ENCODE measurements around the gene FAM193A. TPM values are rescaled to one million over a fixed set of nuclear protein-coding genes. Genes with fewer than 3 reads are reported as not detected.
A peak's percentile ranks its signal among the peaks of the same experiment; 100 is the strongest.

Gene FAM193A, protein sequence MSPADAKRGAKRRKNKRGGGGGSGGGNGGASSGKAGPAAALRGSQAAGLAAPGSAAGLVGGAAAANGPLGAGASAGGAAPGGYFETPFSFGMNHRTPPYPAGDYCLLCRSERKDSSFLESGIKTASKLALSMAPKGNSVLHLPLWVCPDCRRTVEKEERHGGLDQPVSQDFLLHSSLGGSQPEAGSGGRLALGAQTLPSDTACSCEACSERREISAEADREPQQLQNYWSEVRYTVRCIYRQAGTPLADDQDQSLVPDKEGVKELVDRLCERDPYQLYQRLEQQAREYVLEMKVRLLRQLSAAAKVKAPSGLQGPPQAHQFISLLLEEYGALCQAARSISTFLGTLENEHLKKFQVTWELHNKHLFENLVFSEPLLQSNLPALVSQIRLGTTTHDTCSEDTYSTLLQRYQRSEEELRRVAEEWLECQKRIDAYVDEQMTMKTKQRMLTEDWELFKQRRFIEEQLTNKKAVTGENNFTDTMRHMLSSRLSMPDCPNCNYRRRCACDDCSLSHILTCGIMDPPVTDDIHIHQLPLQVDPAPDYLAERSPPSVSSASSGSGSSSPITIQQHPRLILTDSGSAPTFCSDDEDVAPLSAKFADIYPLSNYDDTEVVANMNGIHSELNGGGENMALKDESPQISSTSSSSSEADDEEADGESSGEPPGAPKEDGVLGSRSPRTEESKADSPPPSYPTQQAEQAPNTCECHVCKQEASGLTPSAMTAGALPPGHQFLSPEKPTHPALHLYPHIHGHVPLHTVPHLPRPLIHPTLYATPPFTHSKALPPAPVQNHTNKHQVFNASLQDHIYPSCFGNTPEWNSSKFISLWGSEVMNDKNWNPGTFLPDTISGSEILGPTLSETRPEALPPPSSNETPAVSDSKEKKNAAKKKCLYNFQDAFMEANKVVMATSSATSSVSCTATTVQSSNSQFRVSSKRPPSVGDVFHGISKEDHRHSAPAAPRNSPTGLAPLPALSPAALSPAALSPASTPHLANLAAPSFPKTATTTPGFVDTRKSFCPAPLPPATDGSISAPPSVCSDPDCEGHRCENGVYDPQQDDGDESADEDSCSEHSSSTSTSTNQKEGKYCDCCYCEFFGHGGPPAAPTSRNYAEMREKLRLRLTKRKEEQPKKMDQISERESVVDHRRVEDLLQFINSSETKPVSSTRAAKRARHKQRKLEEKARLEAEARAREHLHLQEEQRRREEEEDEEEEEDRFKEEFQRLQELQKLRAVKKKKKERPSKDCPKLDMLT (N-terminal part only)
- 10 to 100 TPM in 1 of 2 donors, 1 to 10 TPM in 1; 5.8 to 10.2 TPM for polyA plus RNA-seq

DNA sequence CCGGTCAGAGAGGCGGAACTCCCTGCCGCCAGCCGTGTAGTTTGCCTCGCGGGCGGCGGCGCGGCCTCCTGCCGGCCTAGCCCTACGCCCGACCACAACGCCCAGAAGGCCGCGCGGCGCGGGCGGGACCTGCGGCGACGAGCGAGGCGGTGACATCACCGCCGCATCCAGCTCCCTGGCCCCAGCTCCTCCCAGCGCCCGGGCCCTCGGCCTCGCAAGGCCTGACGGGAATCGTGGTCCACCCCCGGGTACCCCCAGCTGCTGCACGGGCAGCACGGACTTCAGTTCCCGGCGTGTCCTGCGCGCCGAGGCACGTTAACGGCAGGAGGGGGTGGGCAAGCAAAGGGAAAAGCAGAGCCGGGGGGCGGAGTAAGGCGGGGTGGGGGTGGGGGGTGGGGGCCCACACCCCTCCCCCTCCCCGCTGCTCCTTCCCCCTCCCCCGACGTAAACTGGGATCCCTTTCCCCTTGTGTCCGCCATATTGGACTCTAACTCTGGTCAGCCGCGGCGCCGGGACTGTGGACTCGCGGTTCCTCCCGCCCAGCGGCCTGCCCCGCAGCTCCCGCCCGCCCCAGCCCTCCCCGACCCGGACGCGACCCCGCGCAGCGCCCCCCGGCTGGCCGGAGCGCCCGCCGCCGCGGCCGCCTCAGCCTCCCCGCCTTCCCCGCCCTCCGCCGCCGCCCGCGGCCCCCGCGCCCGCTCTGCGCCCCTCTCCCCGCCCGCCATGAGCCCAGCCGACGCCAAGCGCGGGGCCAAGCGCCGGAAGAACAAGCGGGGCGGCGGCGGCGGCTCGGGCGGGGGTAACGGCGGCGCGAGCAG is at the start of gene FAM193A:
TSS of gene FAM193A (plus strand) at position 455 of the 818 bp plus-strand sequence. CDS start at position 724, 269 bp downstream.
- H3K27me3 ChIP-seq (ENCODE audit: control insufficient read depth in 1 of 2, insufficient read depth in 2 of 2, low read length in 2 of 2) = no peaks in the 10 kb centered on the region
- H3K36me3 ChIP-seq (ENCODE audit: control insufficient read depth in 2 of 2, insufficient read depth in 2 of 2, low read length in 1 of 2) = no peaks in the 10 kb centered on the region
- H3K9me3 ChIP-seq (ENCODE audit: control insufficient read depth in 2 of 2, insufficient read depth in 1 of 2, low read depth in 1 of 2, low read length in 1 of 2) = no peaks in the 10 kb centered on the region
- peaks cover 0 to 7% of the 10 kb centered on the region in 2 donors for H3K4me1 ChIP-seq (ENCODE audit: control insufficient read depth in 2 of 2, insufficient read depth in 2 of 2, low read length in 1 of 2)
- WGBS, 2 donors = 0% methylated on average over 34 to 104 of the region's 106 CpGs
- H3K4me3 ChIP-seq (ENCODE audit: low read depth in 1 of 2, low read length in 2 of 2) = peak within 1 kb of the TSS; percentile 82 to 99
- H3K27ac ChIP-seq (ENCODE audit: low read depth in 2 of 2, low read length in 1 of 2) = peak within 1 kb of the TSS; percentile 88 to 99

DNA sequence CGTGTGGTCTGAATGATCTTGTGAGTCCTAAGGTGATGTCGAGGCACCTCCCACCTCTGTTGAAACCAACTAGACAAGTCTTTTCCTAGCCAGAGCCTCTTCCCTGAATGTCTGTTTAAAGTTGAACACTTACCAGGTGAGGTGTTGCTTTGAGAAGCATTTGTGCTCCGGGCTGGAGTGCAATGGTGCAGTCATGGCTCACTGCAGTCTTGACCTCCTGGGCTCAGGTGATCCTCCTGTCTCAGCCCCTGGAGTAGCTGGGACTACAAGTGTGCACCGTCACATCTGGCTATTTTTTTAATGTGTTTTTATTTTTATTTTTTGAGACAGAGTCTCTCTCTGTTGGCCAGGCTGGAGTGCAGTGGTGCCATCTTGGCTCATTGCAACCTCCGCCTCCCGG is 49.5 kb upstream of the FAM193A start:
- 83 to 93% methylated on average over 6 of the region's 6 CpGs for WGBS, 2 donors
- Histone ChIP-seq H3K4me3 (ENCODE audit: low read depth in 1 of 2, low read length in 2 of 2) (no peak overlapping the region), H3K9me3 (ENCODE audit: control insufficient read depth in 2 of 2, insufficient read depth in 1 of 2, low read depth in 1 of 2, low read length in 1 of 2) (no peaks in the 10 kb centered on the region), H3K36me3 (ENCODE audit: control insufficient read depth in 2 of 2, insufficient read depth in 2 of 2, low read length in 1 of 2) (peaks cover 0 to 5% of the 10 kb centered on the region in 2 donors), H3K27me3 (ENCODE audit: control insufficient read depth in 1 of 2, insufficient read depth in 2 of 2, low read length in 2 of 2) (no peaks in the 10 kb centered on the region), H3K4me1 (ENCODE audit: control insufficient read depth in 2 of 2, insufficient read depth in 2 of 2, low read length in 1 of 2) (peaks cover 10 to 12% of the 10 kb centered on the region in 2 donors), H3K27ac (ENCODE audit: low read depth in 2 of 2, low read length in 1 of 2) (no peak overlapping the region)

DNA sequence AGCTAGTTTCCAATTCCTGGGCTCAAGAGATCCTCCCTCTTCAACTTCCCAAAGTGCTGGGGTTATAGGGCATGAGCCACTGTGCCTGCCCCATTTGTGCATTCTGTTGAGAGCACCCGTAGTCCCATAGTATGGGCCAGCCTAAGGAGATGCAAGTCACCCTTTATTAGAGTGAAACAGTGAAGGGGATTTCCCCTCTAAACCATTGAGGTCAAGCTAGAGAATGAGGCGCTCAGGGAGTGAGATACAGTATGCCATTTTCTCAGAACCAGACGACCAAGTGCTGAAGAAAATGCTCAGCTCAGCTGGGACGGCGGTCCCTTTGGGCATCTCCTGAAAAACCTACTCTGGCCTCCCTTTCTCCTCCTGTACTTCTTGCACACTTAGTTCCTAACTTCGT is 48.8 kb upstream of the FAM193A start:
- no peak overlapping the region for H3K4me3 ChIP-seq (ENCODE audit: low read depth in 1 of 2, low read length in 2 of 2)
- 74 to 80% methylated on average over 6 of the region's 6 CpGs for WGBS, 2 donors

DNA sequence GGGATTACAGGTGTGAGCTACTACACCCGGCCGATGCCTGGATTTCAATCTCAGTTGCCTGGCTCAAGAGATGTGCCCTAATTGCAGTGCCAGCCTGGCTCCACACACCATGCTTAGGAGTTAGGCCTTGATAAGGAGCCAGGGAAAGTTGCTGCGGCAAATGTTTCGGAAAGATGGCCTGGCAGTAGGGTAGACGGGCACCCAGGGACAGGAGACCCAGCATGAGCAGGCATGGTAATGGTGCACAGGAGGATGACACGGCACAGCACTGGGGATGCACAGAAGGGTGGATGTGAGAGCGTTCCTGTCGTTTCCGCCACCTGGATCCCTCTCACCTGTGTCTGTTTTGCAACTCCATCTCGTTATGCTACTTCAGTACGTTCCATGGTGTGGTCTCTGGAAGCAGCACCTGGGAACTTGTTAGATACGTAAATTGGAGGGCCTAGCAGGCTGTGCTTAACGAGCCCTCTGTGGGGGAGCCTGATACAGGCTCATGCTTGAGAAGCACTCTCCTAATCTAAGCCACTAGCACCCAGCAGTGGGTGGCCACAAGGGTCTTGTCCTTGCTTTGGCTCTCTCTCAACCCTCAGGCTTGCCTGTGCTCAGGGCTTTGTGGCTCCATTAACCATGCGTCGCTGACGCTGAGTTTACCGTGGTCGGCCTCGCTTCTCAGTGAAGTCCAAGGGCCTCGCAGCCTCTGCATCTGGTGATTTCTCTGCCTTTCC is 47.2 kb upstream of the FAM193A start:
- Histone ChIP-seq H3K9me3 (ENCODE audit: control insufficient read depth in 2 of 2, insufficient read depth in 1 of 2, low read depth in 1 of 2, low read length in 1 of 2) (no peaks in the 10 kb centered on the region), H3K36me3 (ENCODE audit: control insufficient read depth in 2 of 2, insufficient read depth in 2 of 2, low read length in 1 of 2) (peaks cover 0 to 9% of the 10 kb centered on the region in 2 donors), H3K27me3 (ENCODE audit: control insufficient read depth in 1 of 2, insufficient read depth in 2 of 2, low read length in 2 of 2) (no peaks in the 10 kb centered on the region), H3K27ac (ENCODE audit: low read depth in 2 of 2, low read length in 1 of 2) (peak overlapping the region in 1 of 2 donors; percentile 64), H3K4me3 (ENCODE audit: low read depth in 1 of 2, low read length in 2 of 2) (no peak overlapping the region), H3K4me1 (ENCODE audit: control insufficient read depth in 2 of 2, insufficient read depth in 2 of 2, low read length in 1 of 2) (peaks cover 3 to 4% of the 10 kb centered on the region in 2 donors)
- WGBS, 2 donors = 93 to 94% methylated on average over 20 of the region's 20 CpGs

More for the DNA sequence above, 48.8 kb upstream of the FAM193A start:
- Histone ChIP-seq H3K36me3 (ENCODE audit: control insufficient read depth in 2 of 2, insufficient read depth in 2 of 2, low read length in 1 of 2) (peaks cover 0 to 7% of the 10 kb centered on the region in 2 donors), H3K27me3 (ENCODE audit: control insufficient read depth in 1 of 2, insufficient read depth in 2 of 2, low read length in 2 of 2) (no peaks in the 10 kb centered on the region), H3K27ac (ENCODE audit: low read depth in 2 of 2, low read length in 1 of 2) (no peak overlapping the region), H3K4me1 (ENCODE audit: control insufficient read depth in 2 of 2, insufficient read depth in 2 of 2, low read length in 1 of 2) (peaks cover 6% of the 10 kb centered on the region in 2 donors), H3K9me3 (ENCODE audit: control insufficient read depth in 2 of 2, insufficient read depth in 1 of 2, low read depth in 1 of 2, low read length in 1 of 2) (no peaks in the 10 kb centered on the region)

DNA sequence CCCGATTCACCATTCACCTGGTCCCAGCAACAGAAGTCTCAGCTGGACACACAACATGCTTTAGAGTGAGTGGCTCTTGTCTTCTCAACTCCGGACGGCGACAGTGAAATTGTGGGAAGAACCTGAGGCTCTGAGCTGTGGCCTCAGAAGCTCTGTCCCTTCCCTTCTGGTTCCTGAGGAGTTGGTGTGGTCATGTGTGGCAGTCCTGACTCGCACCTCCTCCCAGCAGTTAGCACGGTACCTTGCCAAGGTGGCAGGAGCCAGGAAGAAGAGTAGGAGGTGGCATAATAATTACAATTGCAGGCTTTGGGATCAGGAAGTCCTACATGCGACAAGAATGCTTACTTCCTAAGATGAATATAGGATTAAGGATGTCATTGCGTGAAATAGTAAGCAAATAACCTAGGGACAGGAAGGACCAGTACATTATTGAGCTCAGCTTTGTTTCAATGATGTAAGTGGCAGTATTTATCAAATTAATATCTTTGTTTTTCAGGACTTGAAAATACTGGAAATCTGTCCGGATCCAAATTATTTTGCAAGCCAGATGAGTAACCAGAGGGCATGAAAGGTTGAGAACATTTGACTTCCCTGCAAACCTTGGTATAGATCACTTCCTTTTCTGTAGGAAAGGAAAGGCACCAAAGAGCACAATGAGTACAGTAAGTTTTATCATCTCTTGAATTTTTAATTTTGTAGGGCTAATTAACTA is 46.5 kb upstream of the FAM193A start:
- H3K36me3 ChIP-seq (ENCODE audit: control insufficient read depth in 2 of 2, insufficient read depth in 2 of 2, low read length in 1 of 2) = peaks cover 0 to 9% of the 10 kb centered on the region in 2 donors
- H3K27ac ChIP-seq (ENCODE audit: low read depth in 2 of 2, low read length in 1 of 2) = peak overlapping the region in 1 of 2 donors; percentile 64
- no peaks in the 10 kb centered on the region for H3K9me3 ChIP-seq (ENCODE audit: control insufficient read depth in 2 of 2, insufficient read depth in 1 of 2, low read depth in 1 of 2, low read length in 1 of 2)
- no peak overlapping the region for H3K4me3 ChIP-seq (ENCODE audit: low read depth in 1 of 2, low read length in 2 of 2)
- H3K4me1 ChIP-seq (ENCODE audit: control insufficient read depth in 2 of 2, insufficient read depth in 2 of 2, low read length in 1 of 2) = peaks cover 3 to 4% of the 10 kb centered on the region in 2 donors
- 73 to 77% methylated on average over 9 of the region's 9 CpGs for WGBS, 2 donors
- no peaks in the 10 kb centered on the region for H3K27me3 ChIP-seq (ENCODE audit: control insufficient read depth in 1 of 2, insufficient read depth in 2 of 2, low read length in 2 of 2)

DNA sequence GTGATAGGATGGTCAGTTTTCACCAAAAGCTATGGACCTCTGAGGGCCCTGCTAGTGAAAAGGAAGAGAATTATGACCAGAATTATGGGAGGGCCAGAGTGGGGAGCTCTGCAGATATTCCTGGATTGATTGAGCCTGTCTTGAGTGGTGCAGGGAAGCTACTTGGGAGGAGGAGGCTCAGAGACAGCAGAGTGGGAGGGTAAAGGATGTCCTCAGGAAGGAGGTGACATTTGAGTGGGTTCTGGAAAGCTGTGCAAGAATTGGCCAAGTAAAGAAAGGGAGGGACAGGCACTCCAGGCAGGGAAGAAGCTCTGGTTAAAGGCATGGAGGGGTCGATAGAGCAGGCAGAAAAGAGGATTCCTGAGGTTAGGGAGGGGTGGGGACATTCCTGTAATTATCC is 43.5 kb upstream of the FAM193A start:
- H3K4me1 ChIP-seq (ENCODE audit: control insufficient read depth in 2 of 2, insufficient read depth in 2 of 2, low read length in 1 of 2) = peaks cover 2 to 3% of the 10 kb centered on the region in 2 donors
- WGBS, 2 donors = 84 to 91% methylated on average over 1 of the region's 1 CpG
- H3K27me3 ChIP-seq (ENCODE audit: control insufficient read depth in 1 of 2, insufficient read depth in 2 of 2, low read length in 2 of 2) = no peaks in the 10 kb centered on the region
- H3K27ac ChIP-seq (ENCODE audit: low read depth in 2 of 2, low read length in 1 of 2) = no peak overlapping the region
- peaks cover 7 to 12% of the 10 kb centered on the region in 2 donors for H3K36me3 ChIP-seq (ENCODE audit: control insufficient read depth in 2 of 2, insufficient read depth in 2 of 2, low read length in 1 of 2)
- no peak overlapping the region for H3K4me3 ChIP-seq (ENCODE audit: low read depth in 1 of 2, low read length in 2 of 2)
- no peaks in the 10 kb centered on the region for H3K9me3 ChIP-seq (ENCODE audit: control insufficient read depth in 2 of 2, insufficient read depth in 1 of 2, low read depth in 1 of 2, low read length in 1 of 2)

DNA sequence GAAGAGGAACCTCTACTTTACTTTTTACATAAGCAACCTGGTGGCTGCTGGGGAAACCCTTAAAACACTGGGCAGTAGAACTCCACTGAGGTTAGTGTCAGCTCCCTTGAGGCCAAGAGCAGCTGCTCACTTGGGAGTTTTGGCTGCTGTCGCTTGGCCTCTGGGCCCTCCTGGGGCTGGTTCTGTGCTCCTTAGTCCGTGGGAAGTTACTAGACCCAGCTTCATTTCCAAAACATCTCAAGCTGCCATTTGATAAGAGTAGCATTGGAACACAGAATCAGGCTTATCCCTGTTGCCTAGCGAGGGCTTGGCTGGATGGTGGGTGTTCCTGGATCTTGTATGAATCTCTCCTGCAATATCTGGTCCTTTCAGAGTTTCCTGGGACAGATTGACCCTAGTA is 41.5 kb upstream of the FAM193A start:
- 82 to 86% methylated on average over 3 of the region's 3 CpGs for WGBS, 2 donors
- Histone ChIP-seq H3K36me3 (ENCODE audit: control insufficient read depth in 2 of 2, insufficient read depth in 2 of 2, low read length in 1 of 2) (peaks cover 8 to 13% of the 10 kb centered on the region in 2 donors), H3K9me3 (ENCODE audit: control insufficient read depth in 2 of 2, insufficient read depth in 1 of 2, low read depth in 1 of 2, low read length in 1 of 2) (no peaks in the 10 kb centered on the region), H3K27me3 (ENCODE audit: control insufficient read depth in 1 of 2, insufficient read depth in 2 of 2, low read length in 2 of 2) (no peaks in the 10 kb centered on the region), H3K4me1 (ENCODE audit: control insufficient read depth in 2 of 2, insufficient read depth in 2 of 2, low read length in 1 of 2) (no peaks in the 10 kb centered on the region), H3K4me3 (ENCODE audit: low read depth in 1 of 2, low read length in 2 of 2) (no peak overlapping the region), H3K27ac (ENCODE audit: low read depth in 2 of 2, low read length in 1 of 2) (peak overlapping the region in 1 of 2 donors; percentile 49)

DNA sequence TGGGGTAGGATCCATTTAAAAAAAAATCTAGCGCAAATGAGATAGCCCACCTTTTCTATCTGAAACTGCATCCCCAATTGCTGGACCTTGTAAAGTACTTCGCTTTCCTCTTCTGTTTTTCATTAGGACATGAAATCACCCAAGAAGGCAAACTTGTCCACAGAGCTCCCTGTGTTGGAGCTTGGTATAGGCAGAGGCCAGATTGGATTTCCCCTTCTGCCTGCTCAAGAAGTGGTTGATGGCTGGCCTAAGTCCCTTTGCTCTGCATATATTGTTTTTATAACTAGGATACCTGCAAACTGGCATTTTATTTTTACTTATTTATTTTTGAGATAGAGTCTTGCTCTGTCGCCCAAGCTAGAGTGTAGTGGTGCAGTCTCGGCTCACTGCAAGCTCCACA is 39.1 kb upstream of the FAM193A start:
- WGBS, 2 donors = 93 to 96% methylated on average over 4 of the region's 4 CpGs
- Histone ChIP-seq H3K27ac (ENCODE audit: low read depth in 2 of 2, low read length in 1 of 2) (no peak overlapping the region), H3K36me3 (ENCODE audit: control insufficient read depth in 2 of 2, insufficient read depth in 2 of 2, low read length in 1 of 2) (peaks cover 19 to 24% of the 10 kb centered on the region in 2 donors), H3K4me1 (ENCODE audit: control insufficient read depth in 2 of 2, insufficient read depth in 2 of 2, low read length in 1 of 2) (no peaks in the 10 kb centered on the region), H3K9me3 (ENCODE audit: control insufficient read depth in 2 of 2, insufficient read depth in 1 of 2, low read depth in 1 of 2, low read length in 1 of 2) (no peaks in the 10 kb centered on the region), H3K27me3 (ENCODE audit: control insufficient read depth in 1 of 2, insufficient read depth in 2 of 2, low read length in 2 of 2) (no peaks in the 10 kb centered on the region), H3K4me3 (ENCODE audit: low read depth in 1 of 2, low read length in 2 of 2) (no peak overlapping the region)

Measured in esophagus (tissue), 2 donors.